Stomach (tissue), 4 donors: ENCODE data around the gene KLF15.

ENCODE experiments used
- EP300 ChIP-seq: sonication (generic); formaldehyde crosslinking; IDR thresholded peaks from one replicate; pipeline ENCODE4 v1.6.1; 2017; ENCODE audit warnings: antibody characterized with exemption
- POLR2A ChIP-seq, 4 donors: fragments of 450-650 bp; IDR thresholded peaks; one replicate each; pipeline ENCODE4 v1.6.1; 2016; ENCODE audit warnings: antibody characterized with exemption in 4 of 4, control low read depth in 2 of 4, mild to moderate bottlenecking in 1 of 4, moderate library complexity in 1 of 4
- POLR2AphosphoS5 ChIP-seq, 3 donors: sonication (generic); formaldehyde crosslinking; IDR thresholded peaks; one replicate each; pipeline ENCODE4 v1.6.1; 2016; ENCODE audit warnings: antibody characterized with exemption in 3 of 3
- TF ChIP-seq, protein P1 (sequence below), 7 experiments: fragments of 450-650 bp in 4 of 7; fragments of 200-600 bp in 3 of 7; sonication (generic) in 3 of 7; IDR thresholded peaks; one replicate each; pipeline ENCODE4 v1.5.1; 2016 to 2019; ENCODE audit warnings: antibody characterized with exemption in 7 of 7, control low read depth in 2 of 7, mild to moderate bottlenecking in 1 of 7

- TF ChIP-seq, protein P1, sequence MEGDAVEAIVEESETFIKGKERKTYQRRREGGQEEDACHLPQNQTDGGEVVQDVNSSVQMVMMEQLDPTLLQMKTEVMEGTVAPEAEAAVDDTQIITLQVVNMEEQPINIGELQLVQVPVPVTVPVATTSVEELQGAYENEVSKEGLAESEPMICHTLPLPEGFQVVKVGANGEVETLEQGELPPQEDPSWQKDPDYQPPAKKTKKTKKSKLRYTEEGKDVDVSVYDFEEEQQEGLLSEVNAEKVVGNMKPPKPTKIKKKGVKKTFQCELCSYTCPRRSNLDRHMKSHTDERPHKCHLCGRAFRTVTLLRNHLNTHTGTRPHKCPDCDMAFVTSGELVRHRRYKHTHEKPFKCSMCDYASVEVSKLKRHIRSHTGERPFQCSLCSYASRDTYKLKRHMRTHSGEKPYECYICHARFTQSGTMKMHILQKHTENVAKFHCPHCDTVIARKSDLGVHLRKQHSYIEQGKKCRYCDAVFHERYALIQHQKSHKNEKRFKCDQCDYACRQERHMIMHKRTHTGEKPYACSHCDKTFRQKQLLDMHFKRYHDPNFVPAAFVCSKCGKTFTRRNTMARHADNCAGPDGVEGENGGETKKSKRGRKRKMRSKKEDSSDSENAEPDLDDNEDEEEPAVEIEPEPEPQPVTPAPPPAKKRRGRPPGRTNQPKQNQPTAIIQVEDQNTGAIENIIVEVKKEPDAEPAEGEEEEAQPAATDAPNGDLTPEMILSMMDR (IDR thresholded peaks at IDR 0.05): no peak
- TF ChIP-seq POLR2A (IDR thresholded peaks at IDR 0.05): no peak
- no peak for TF ChIP-seq EP300
- no peak for TF ChIP-seq POLR2AphosphoS5 (IDR thresholded peaks at IDR 0.05)
Observed at GRCh38 chr3:126393563-126393962, 36.4 kb upstream of the KLF15 start.
